IMR-90 (cell line): Measurements from ENCODE around the gene SPHK1. TPM values are rescaled to one million over a fixed set of nuclear protein-coding genes. Genes with fewer than 3 reads are reported as not detected.

Experiments used
- ATAC-seq: fragments of 200-7000 bp; cut with Tn5 transposase; 2 replicates; pipeline ENCODE4 v1.9.1; 2020; ENCODE audit warnings: low read depth, mild to moderate bottlenecking, moderate library complexity
- BruUV-seq: library from RNA; stranded (reverse); fragments of 400-500 nt; replicated peaks from 2 replicates; lab custom pipeline; 2021; lab: Mats Ljungman, UMichigan
- CTCF ChIA-PET: fragments of 300-600 bp; formaldehyde crosslinking; extraction: SDS; loops from one replicate; lab custom pipeline; 2021; ENCODE audit warnings: antibody characterized with exemption; lab: Yijun Ruan, JAX
- POLR2A ChIA-PET: fragments of 300-600 bp; sonication (Branson Sonifier 250); formaldehyde crosslinking; loops from one replicate; lab custom pipeline; 2022; ENCODE audit warnings: antibody characterized with exemption; ENCODE audit not compliant: unreplicated experiment; lab: Charles Lee
- DNase-seq: peaks from one replicate; pipeline ENCODE4 v3.0.0; 2013
- H2AFZ ChIP-seq: replicated peaks from 2 replicates; pipeline ENCODE3; 2013; ENCODE audit warnings: low read length, mild to moderate bottlenecking; ENCODE audit not compliant: poor library complexity
- H2AK5ac ChIP-seq: 2 replicates; pipeline ENCODE4 v1.6.1; 2013; ENCODE audit warnings: low read depth, low read length, inconsistent platforms
- H2AK9ac ChIP-seq: replicated peaks from 2 replicates; pipeline ENCODE3; 2013; ENCODE audit warnings: mild to moderate bottlenecking, low read depth, low read length, moderate library complexity; ENCODE audit not compliant: poor library complexity
- H2BK120ac ChIP-seq: 2 replicates; pipeline ENCODE4 v1.6.1; 2013; ENCODE audit warnings: low read depth, low read length, inconsistent platforms
- H2BK15ac ChIP-seq: 3 replicates; pipeline ENCODE4 v1.6.1; 2013; ENCODE audit warnings: low read depth, low read length, inconsistent platforms
- H2BK20ac ChIP-seq: 2 replicates; pipeline ENCODE4 v1.6.1; 2013; ENCODE audit warnings: low read depth, mild to moderate bottlenecking, inconsistent platforms, low read length, moderate library complexity
- H2BK5ac ChIP-seq: 2 replicates; pipeline ENCODE4 v1.6.1; 2013; ENCODE audit warnings: mild to moderate bottlenecking, low read depth, low read length, inconsistent platforms; ENCODE audit not compliant: poor library complexity, severe bottlenecking
- H3K14ac ChIP-seq: replicated peaks from 2 replicates; pipeline ENCODE4 v1.6.1; 2013; ENCODE audit warnings: low read depth, low read length, inconsistent platforms
- H3K18ac ChIP-seq: 2 replicates; pipeline ENCODE4 v1.6.1; 2013; ENCODE audit warnings: low read depth, low read length, control low read depth
- H3K23ac ChIP-seq: 2 replicates; pipeline ENCODE4 v1.6.1; 2013; ENCODE audit warnings: low read depth, low read length, inconsistent platforms
- H3K27ac ChIP-seq: 2 replicates; pipeline ENCODE4 v1.5.1; 2013; ENCODE audit warnings: mild to moderate bottlenecking, control low read depth, low read length; ENCODE audit not compliant: insufficient read depth
- H3K27me3 ChIP-seq: 2 replicates; pipeline ENCODE4 v1.6.1; 2013; ENCODE audit warnings: low read length; ENCODE audit not compliant: control insufficient read depth, insufficient read depth
- H3K36me3 ChIP-seq: 2 replicates; pipeline ENCODE4 v1.6.1; 2013; ENCODE audit warnings: low read length, mixed read lengths; ENCODE audit not compliant: control insufficient read depth, insufficient read depth
- H3K4ac ChIP-seq: 2 replicates; pipeline ENCODE4 v1.6.1; 2013; ENCODE audit warnings: low read depth, low read length, inconsistent platforms
- H3K4me1 ChIP-seq: 2 replicates; pipeline ENCODE4 v1.6.1; 2013; ENCODE audit warnings: low read length, mixed read lengths; ENCODE audit not compliant: control insufficient read depth, insufficient read depth
- H3K4me2 ChIP-seq: 2 replicates; pipeline ENCODE4 v1.6.1; 2013; ENCODE audit warnings: low read depth, mild to moderate bottlenecking, control low read depth, low read length, moderate library complexity
- H3K4me3 ChIP-seq: 2 replicates; pipeline ENCODE4 v1.5.1; 2013; ENCODE audit warnings: low read depth, mild to moderate bottlenecking, control low read depth, low read length, moderate library complexity; ENCODE audit not compliant: insufficient read depth
- H3K56ac ChIP-seq: 2 replicates; pipeline ENCODE4 v1.6.1; 2013; ENCODE audit warnings: low read length, inconsistent platforms; ENCODE audit not compliant: insufficient read depth; ENCODE audit errors: extremely low read depth
- H3K79me1 ChIP-seq, 2 experiments: 2 replicates each; pipeline ENCODE4 v1.6.1; 2013; ENCODE audit warnings: low read length in 2 of 2, inconsistent platforms in 1 of 2, low read depth in 1 of 2
- H3K9ac ChIP-seq: 2 replicates; pipeline ENCODE4 v1.6.1; 2013; ENCODE audit warnings: low read depth, low read length, control low read depth
- H3K9me1 ChIP-seq: 2 replicates; pipeline ENCODE4 v1.6.1; 2013; ENCODE audit warnings: low read length, inconsistent platforms; ENCODE audit not compliant: insufficient read depth
- H3K9me3 ChIP-seq: 2 replicates; pipeline ENCODE4 v1.6.1; 2013; ENCODE audit warnings: low read length; ENCODE audit not compliant: control insufficient read depth, insufficient read depth
- H4K20me1 ChIP-seq: 2 replicates; pipeline ENCODE4 v1.6.1; 2013; ENCODE audit warnings: low read length, inconsistent platforms; ENCODE audit not compliant: insufficient read depth
- H4K5ac ChIP-seq: 2 replicates; pipeline ENCODE4 v1.6.1; 2013; ENCODE audit warnings: mild to moderate bottlenecking, low read depth, low read length, control low read depth
- H4K8ac ChIP-seq, 2 experiments: 2 replicates each; pipeline ENCODE4 v1.6.1; 2013; ENCODE audit warnings: low read depth in 2 of 2, low read length in 2 of 2, control low read depth in 1 of 2, inconsistent platforms in 1 of 2
- H4K91ac ChIP-seq: 2 replicates; pipeline ENCODE4 v1.6.1; 2013; ENCODE audit warnings: low read depth, low read length, inconsistent platforms; ENCODE audit not compliant: insufficient read depth
- CEBPB ChIP-seq: IDR thresholded peaks from 2 replicates; pipeline ENCODE4 v1.6.1; 2012; ENCODE audit warnings: low read depth, low read length, improper control_type of control experiment
- CTCF ChIP-seq: conservative IDR thresholded peaks from 2 replicates; pipeline ENCODE4 v1.5.1; 2012; ENCODE audit warnings: mild to moderate bottlenecking, low read depth, low read length, improper control_type of control experiment
- MAZ ChIP-seq: IDR thresholded peaks from 2 replicates; pipeline ENCODE4 v1.6.1; 2012; ENCODE audit warnings: low read depth, mild to moderate bottlenecking, low read length, improper control_type of control experiment, moderate library complexity, borderline replicate concordance
- MXI1 ChIP-seq: IDR thresholded peaks from 2 replicates; pipeline ENCODE4 v1.6.1; 2012; ENCODE audit warnings: low read depth, mild to moderate bottlenecking, low read length, moderate library complexity, borderline replicate concordance
- NFE2L2 ChIP-seq: fragments of 150-350 bp; IDR thresholded peaks from 2 replicates; pipeline ENCODE4 v1.6.1; 2016; ENCODE audit warnings: low read depth, mild to moderate bottlenecking, low read length
- RAD21 ChIP-seq: IDR thresholded peaks from 2 replicates; pipeline ENCODE4 v1.6.1; 2012; ENCODE audit warnings: low read length, improper control_type of control experiment
- RCOR1 ChIP-seq: IDR thresholded peaks from 2 replicates; pipeline ENCODE4 v1.6.1; 2012; ENCODE audit warnings: mild to moderate bottlenecking, low read length, improper control_type of control experiment; ENCODE audit not compliant: insufficient replicate concordance
- RFX5 ChIP-seq: IDR thresholded peaks from 2 replicates; pipeline ENCODE4 v1.8.0; 2012; ENCODE audit warnings: low read depth, mild to moderate bottlenecking, low read length, moderate library complexity
- SMC3 ChIP-seq: fragments of 150-350 bp; IDR thresholded peaks from 2 replicates; pipeline ENCODE4 v1.6.1; 2016; ENCODE audit warnings: low read depth, mild to moderate bottlenecking, antibody characterized with exemption, low read length, moderate library complexity
- WGBS, 2 experiments: methylation state at CpG; one replicate each; pipeline versions ENCODE4 v1.1.5 to v1.1.7; 2013; ENCODE audit warnings: missing lambda C conversion rate in 2 of 2; ENCODE audit not compliant: insufficient read length in 1 of 2; ENCODE audit errors: extremely low coverage in 2 of 2; 5-methylcytosine and 5-hydroxymethylcytosine counted together
- dilution Hi-C: fragments of 300-500 bp; cut with HindIII; formaldehyde crosslinking; loops from one replicate; pipeline ENCODE4 v1.14.3; 2018; ENCODE audit warnings: low sequenced_read_pairs; ENCODE audit not compliant: unreplicated experiment
- in situ Hi-C: fragments of 300-500 bp; cut with MboI; formaldehyde crosslinking; loops from 3 replicates; pipeline ENCODE4 v1.14.3; 2019; ENCODE audit warnings: low sequenced_read_pairs, inconsistent platforms, mixed read lengths
- intact Hi-C: fragments of 100-400 bp; cut with micrococcal nuclease; formaldehyde crosslinking; loops from 2 replicates; pipeline ENCODE4 v1.10.0; 2022
- polyA plus RNA-seq, 3 experiments: library from polyadenylated mRNA; depleted of rRNA; stranded (reverse); fragments of >200 nt; gene quantifications; 2 replicates each; pipeline ENCODE4 v1.2.3, GENCODE V29; 2012; ENCODE audit warnings: low replicate concordance in 1 of 3
- total RNA-seq: library from RNA; depleted of rRNA; stranded (reverse); fragments of >200 nt; gene quantifications from 2 replicates; pipeline ENCODE4 v1.2.3, GENCODE V29; 2012

Gene SPHK1
- total and polyA plus RNA-seq, 2 of the 4 experiments (the other 2 are of a cell fraction) = 44.4 to 82.7 TPM

GRCh38 chr17:76405607-76405966 is 21.2 kb downstream of the SPHK1 start:
- Histone ChIP-seq H2BK5ac (no peak overlapping the region), H2AK5ac (no peak overlapping the region), H3K36me3 (peaks cover 32% of the 10 kb centered on the region), H2BK15ac (no peak overlapping the region), H3K79me1 (peaks cover 24 to 61% of the 10 kb centered on the region in 2 experiments; a peak in 3 of 4 replicates), H4K8ac (no peak overlapping the region), H3K9me1 (peaks cover 11% of the 10 kb centered on the region), H4K20me1 (peaks cover 46% of the 10 kb centered on the region), H3K9me3 (no peaks in the 10 kb centered on the region), H3K18ac (no peak overlapping the region), H2AK9ac (no peak overlapping the region), H3K23ac (no peak overlapping the region), H3K9ac (no peak overlapping the region), H3K4me2 (no peak overlapping the region), H3K27ac (no peak overlapping the region), H3K4me3 (no peak overlapping the region), H3K56ac (no peak overlapping the region), H3K4me1 (peaks cover 7% of the 10 kb centered on the region; the same call in 1 of the 2 replicates), H4K91ac (no peak overlapping the region), H2BK20ac (no peak overlapping the region), H3K14ac (no peak overlapping the region), H2AFZ (no peak overlapping the region), H3K27me3 (no peaks in the 10 kb centered on the region), H2BK120ac (no peak overlapping the region), H3K4ac (no peak overlapping the region), H4K5ac (no peak overlapping the region)
- BruUV-seq = no TSS peak
- intact Hi-C loops (no loop called here), dilution Hi-C loops (no loop called here), in situ Hi-C loops (loop anchor here (10.0 kb wide), 1 partner anchor 99 kb away; the partner anchor contains the start of gene RHBDF2)
- TF ChIP-seq MXI1 = no peak
- TF ChIP-seq RCOR1 = no peak
- no peak for TF ChIP-seq CEBPB
- TF ChIP-seq RAD21 = no peak
- TF ChIP-seq NFE2L2 = no peak
- no peak for TF ChIP-seq SMC3
- no peak for TF ChIP-seq RFX5
- no peak for TF ChIP-seq CTCF
- no peak for TF ChIP-seq MAZ
- no peak for DNase-seq
- CTCF ChIA-PET = interaction anchor here (0.6 to 1.1 kb wide), 2 partner anchors 20 to 53 kb away, joined by 3 to 4 read pairs; no protein-coding TSS in a partner anchor
- no CpG with 5 or more reads among the region's 9 CpGs for WGBS, 2 experiments
- POLR2A ChIA-PET = no interaction called here
- no peak for ATAC-seq
